Lower leg skin (tissue), 4 donors: ENCODE data around the gene MBD5. TPM values are rescaled to one million over a fixed set of nuclear protein-coding genes. Genes with fewer than 3 reads are reported as not detected.

ENCODE experiments used
- DNase-seq, 2 donors: peaks; one replicate each; pipeline ENCODE4 v3.0.0-alpha.2; 2019; ENCODE audit warnings: low spot score in 2 of 2
- H3K4me3 ChIP-seq: fragments of 200-600 bp; sonication (generic); 2 replicates; pipeline ENCODE4 v1.5.1; 2017; ENCODE audit warnings: mild to moderate bottlenecking, low read depth; ENCODE audit not compliant: poor library complexity, severe bottlenecking
- CTCF ChIP-seq, 3 donors: fragments of 450-650 bp; IDR thresholded peaks; one replicate each; pipeline ENCODE4 v1.5.1; 2016; ENCODE audit warnings: antibody characterized with exemption in 3 of 3, mild to moderate bottlenecking in 3 of 3, moderate library complexity in 2 of 3
- POLR2A ChIP-seq, 2 donors: fragments of 450-650 bp; IDR thresholded peaks; one replicate each; pipeline ENCODE4 v1.6.1; 2016 to 2017; ENCODE audit warnings: antibody characterized with exemption in 2 of 2, mild to moderate bottlenecking in 1 of 2, moderate library complexity in 1 of 2
- WGBS, 2 donors: methylation state at CpG; one replicate each; pipeline ENCODE4 v1.1.5; 2018; 5-methylcytosine and 5-hydroxymethylcytosine counted together
- intact Hi-C: fragments of 100-400 bp; cut with DNase I; formaldehyde crosslinking; loops from one replicate; pipeline ENCODE4 v1.15.0; 2023; ENCODE audit warnings: low total_unique reads
- total RNA-seq, 4 donors: library from RNA; depleted of rRNA; stranded (reverse); fragments of >200 nt; gene quantifications; one replicate each; pipeline ENCODE4 v1.1.0, GENCODE V29; 2016

The MBD5 gene
- total RNA-seq, 4 donors from 2014 or later = 13.5 to 22.3 (median 17.4) TPM

- no peak overlapping the region for H3K4me3 ChIP-seq
- no peak for DNase-seq
- TF ChIP-seq CTCF (IDR thresholded peaks at IDR 0.05) = no peak
- TF ChIP-seq POLR2A (IDR thresholded peaks at IDR 0.05) = no peak
- intact Hi-C loops = no loop called here
These were observed 181.3 kb downstream of the MBD5 start for GRCh38 chr2:148202237-148202636.

GRCh38 chr2:148207111-148207510 lies 186.2 kb downstream of the MBD5 start:
- intact Hi-C loops = no loop called here
- no peak overlapping the region for H3K4me3 ChIP-seq
- 89 to 94% methylated on average over 2 of the region's 2 CpGs for WGBS, 2 donors
- no peak for DNase-seq
- TF ChIP-seq POLR2A (IDR thresholded peaks at IDR 0.05) (no peak), CTCF (IDR thresholded peaks at IDR 0.05) (no peak)

GRCh38 chr2:148209603-148210002 lies 188.7 kb downstream of the MBD5 start:
- no peak overlapping the region for H3K4me3 ChIP-seq
- no peak for DNase-seq
- WGBS, 2 donors = 95 to 99% methylated on average over 2 of the region's 2 CpGs
- intact Hi-C loops = no loop called here
- no peak for TF ChIP-seq POLR2A (IDR thresholded peaks at IDR 0.05)
- no peak for TF ChIP-seq CTCF (IDR thresholded peaks at IDR 0.05)

GRCh38 chr2:148218326-148219075 lies 197.6 kb downstream of the MBD5 start:
- 92 to 95% methylated on average over 5 of the region's 5 CpGs for WGBS, 2 donors
- TF ChIP-seq POLR2A (IDR thresholded peaks at IDR 0.05) (no peak), CTCF (IDR thresholded peaks at IDR 0.05) (no peak)
- intact Hi-C loops = no loop called here

GRCh38 chr2:148221166-148221565 lies 200.3 kb downstream of the MBD5 start:
- no peak for DNase-seq
- TF ChIP-seq CTCF (IDR thresholded peaks at IDR 0.05) = no peak
- TF ChIP-seq POLR2A (IDR thresholded peaks at IDR 0.05) = no peak
- no peak overlapping the region for H3K4me3 ChIP-seq
- intact Hi-C loops = no loop called here
- 90 to 96% methylated on average over 4 of the region's 4 CpGs for WGBS, 2 donors

More at GRCh38 chr2:148218326-148219075, 197.6 kb downstream of the MBD5 start:
- no peak for DNase-seq
- no peak overlapping the region for H3K4me3 ChIP-seq

- DNase-seq = no peak
- TF ChIP-seq POLR2A (IDR thresholded peaks at IDR 0.05) (no peak), CTCF (IDR thresholded peaks at IDR 0.05) (no peak)
- no peak overlapping the region for H3K4me3 ChIP-seq
- intact Hi-C loops = no loop called here
- WGBS, 2 donors = 97 to 99% methylated on average over 2 of the region's 2 CpGs
These were observed 201.0 kb downstream of the MBD5 start for GRCh38 chr2:148221926-148222325.
